Measurements from ENCODE around the gene ANAPC16. TPM values are rescaled to one million over a fixed set of nuclear protein-coding genes. Genes with fewer than 3 reads are reported as not detected.

ANAPC16 gene
- total RNA-seq: 100 to 1,000 TPM in 3 of 5 experiments, 10 to 100 TPM in 2; 85.5 to 131 (median 105) TPM
- 100 to 1,000 TPM; 318 to 445 TPM for polyA plus RNA-seq
- 129 reads per million, percentile 88 among the genes with 10 or more reads in this experiment for total RNA-seq

- CTCF ChIA-PET: interaction anchor here (0.6 to 2.6 kb wide), 14 partner anchors 13 to 607 kb away, joined by 3 to 9 read pairs (median 4); partner anchors contain the start of gene DDIT4
- Mint-ChIP-seq H3K4me1 (peaks cover 14 to 62% (median 47%) of the 10 kb centered on the region in 7 donors), H3K27me3 (no peaks in the 10 kb centered on the region)
Observed at GRCh38 chr10:72215611-72216549, at the start of gene ANAPC16, which contains the start of gene ASCC1. TSS of gene ANAPC16 (plus strand) at chr10:72216012. CDS start at chr10:72223915, 7,903 bp downstream. TSS of gene ASCC1 (minus strand) at chr10:72216276. CDS start at chr10:72213298, 2,978 bp downstream.

GRCh38 chr10:72167118-72167517 is 48.7 kb upstream of the ANAPC16 start:
- peaks cover 0 to 8% of the 10 kb centered on the region in 2 donors for H3K4me1 ChIP-seq (ENCODE audit: control insufficient read depth in 2 of 2, insufficient read depth in 2 of 2, low read length in 2 of 2)
- no peak overlapping the region for H3K4me3 ChIP-seq (ENCODE audit: low read length)
- peaks cover 0 to 2% (median 0%) of the 10 kb centered on the region in 11 donors for H3K9me3 Mint-ChIP-seq
- H3K9me3 ChIP-seq (ENCODE audit: control insufficient read depth in 2 of 3, low read length in 3 of 3): no peaks in the 10 kb centered on the region
- no peak for ATAC-seq
- H3K36me3 Mint-ChIP-seq: peaks cover 0 to 13% (median 11%) of the 10 kb centered on the region in 5 donors
- no peak for DNase-seq
- ChIA-PET POLR2A (interaction anchor here (0.7 to 1.2 kb wide), 4 partner anchors 10 to 145 kb away, joined by 3 read pairs; no protein-coding TSS in a partner anchor), CTCF (interaction anchor here (0.5 to 1.1 kb wide), 3 partner anchors 78 to 271 kb away, joined by 3 to 5 read pairs (median 4); no protein-coding TSS in a partner anchor)
- intact Hi-C loops (cut with micrococcal nuclease): loop anchor here in 1 of 2 donors (10.0 kb wide), 1 partner anchor 48 kb away; the partner anchor contains the start of genes ANAPC16 and ASCC1
- no peaks in the 10 kb centered on the region for H3K27me3 Mint-ChIP-seq
- peaks cover 0 to 6% (median 0%) of the 10 kb centered on the region in 3 experiments for H3K36me3 ChIP-seq (ENCODE audit: control insufficient read depth in 2 of 3, insufficient read depth in 3 of 3, low read length in 3 of 3)
- no peak overlapping the region for H3K27ac Mint-ChIP-seq
- no peak overlapping the region for H3K4me3 Mint-ChIP-seq
- no peak overlapping the region for H3K27ac ChIP-seq (ENCODE audit: low read depth, low read length)
- peaks cover 7 to 34% (median 25%) of the 10 kb centered on the region in 7 donors for H3K4me1 Mint-ChIP-seq
- no peaks in the 10 kb centered on the region for H3K27me3 ChIP-seq (ENCODE audit: control insufficient read depth in 2 of 2, insufficient read depth in 2 of 2, low read length in 2 of 2)

More at GRCh38 chr10:72215611-72216549, at the start of gene ANAPC16, which contains the start of gene ASCC1:
- ATAC-seq (peak; percentile 95), DNase-seq (peak; percentile 90 to 99 (median 97))
- Mint-ChIP-seq H3K27ac (peak within 1 kb of the TSS; percentile 93 to 100 (median 99)), H3K4me3 (peak within 1 kb of the TSS; percentile 84 to 100 (median 97)), H3K36me3 (peaks cover 0 to 18% (median 10%) of the 10 kb centered on the region in 5 donors), H3K9me3 (peaks cover 0 to 8% (median 0%) of the 10 kb centered on the region in 11 donors)
- H3K27ac ChIP-seq (ENCODE audit: low read depth, low read length): peak within 1 kb of the TSS; percentile 95
- H3K4me1 ChIP-seq (ENCODE audit: control insufficient read depth in 2 of 2, insufficient read depth in 2 of 2, low read length in 2 of 2): peaks cover 22 to 49% of the 10 kb centered on the region in 2 donors
- H3K9me3 ChIP-seq (ENCODE audit: control insufficient read depth in 2 of 3, low read length in 3 of 3): no peaks in the 10 kb centered on the region
- peaks cover 0 to 17% (median 0%) of the 10 kb centered on the region in 3 experiments for H3K36me3 ChIP-seq (ENCODE audit: control insufficient read depth in 2 of 3, insufficient read depth in 3 of 3, low read length in 3 of 3)
- H3K4me3 ChIP-seq (ENCODE audit: low read length): peak within 1 kb of the TSS; percentile 66
- H3K27me3 ChIP-seq (ENCODE audit: control insufficient read depth in 2 of 2, insufficient read depth in 2 of 2, low read length in 2 of 2): no peaks in the 10 kb centered on the region
- intact Hi-C loops (cut with micrococcal nuclease): loop anchor here (1.0 to 10.0 kb wide), 12 partner anchors 32 to 410 kb away; partner anchors contain the start of genes DDIT4 (in 1 of the 2), DNAJB12 (in 1 of the 2) and MICU1 (in 1 of the 2)
- POLR2A ChIA-PET: interaction anchor here (0.6 to 9.0 kb wide), 51 partner anchors 9 to 1498 kb away, joined by 3 to 66 read pairs (median 5); partner anchors contain the start of genes DDIT4, DNAJB12, PSAP and SPOCK2

- H3K36me3 Mint-ChIP-seq: peaks cover 0 to 12% (median 8%) of the 10 kb centered on the region in 5 donors
- ATAC-seq: no peak
Observed at GRCh38 chr10:72170263-72170662, 45.5 kb upstream of the ANAPC16 start.

GRCh38 chr10:72170733-72171132 is 45.1 kb upstream of the ANAPC16 start:
- no peaks in the 10 kb centered on the region for H3K27me3 Mint-ChIP-seq
- no peak overlapping the region for H3K4me3 Mint-ChIP-seq
- H3K36me3 ChIP-seq (ENCODE audit: control insufficient read depth in 2 of 3, insufficient read depth in 3 of 3, low read length in 3 of 3): peaks cover 0 to 6% (median 0%) of the 10 kb centered on the region in 3 experiments
- no peaks in the 10 kb centered on the region for H3K9me3 Mint-ChIP-seq
- ChIA-PET POLR2A (no interaction called here), CTCF (interaction anchor here (0.6 kb wide), 2 partner anchors 45 to 167 kb away, joined by 4 to 6 read pairs; partner anchors contain the start of gene ANAPC16)
- H3K4me3 ChIP-seq (ENCODE audit: low read length): no peak overlapping the region
- peak overlapping the region in 1 of 9 donors; percentile 54 for H3K27ac Mint-ChIP-seq
- ATAC-seq: no peak
- H3K4me1 Mint-ChIP-seq: peaks cover 9 to 29% (median 18%) of the 10 kb centered on the region in 7 donors
- no peak overlapping the region for H3K27ac ChIP-seq (ENCODE audit: low read depth, low read length)
- peaks cover 0 to 5% of the 10 kb centered on the region in 2 donors for H3K4me1 ChIP-seq (ENCODE audit: control insufficient read depth in 2 of 2, insufficient read depth in 2 of 2, low read length in 2 of 2)
- intact Hi-C loops (cut with micrococcal nuclease): no loop called here
- H3K27me3 ChIP-seq (ENCODE audit: control insufficient read depth in 2 of 2, insufficient read depth in 2 of 2, low read length in 2 of 2): no peaks in the 10 kb centered on the region
- DNase-seq: no peak
- H3K9me3 ChIP-seq (ENCODE audit: control insufficient read depth in 2 of 3, low read length in 3 of 3): no peaks in the 10 kb centered on the region
- H3K36me3 Mint-ChIP-seq: peaks cover 0 to 12% (median 8%) of the 10 kb centered on the region in 5 donors

More at GRCh38 chr10:72170263-72170662, 45.5 kb upstream of the ANAPC16 start:
- CTCF ChIA-PET: no interaction called here
- DNase-seq: no peak
- Histone ChIP-seq H3K4me1 (ENCODE audit: control insufficient read depth in 2 of 2, insufficient read depth in 2 of 2, low read length in 2 of 2) (peaks cover 0 to 6% of the 10 kb centered on the region in 2 donors), H3K36me3 (ENCODE audit: control insufficient read depth in 2 of 3, insufficient read depth in 3 of 3, low read length in 3 of 3) (peaks cover 0 to 6% (median 0%) of the 10 kb centered on the region in 3 experiments), H3K9me3 (ENCODE audit: control insufficient read depth in 2 of 3, low read length in 3 of 3) (no peaks in the 10 kb centered on the region), H3K27me3 (ENCODE audit: control insufficient read depth in 2 of 2, insufficient read depth in 2 of 2, low read length in 2 of 2) (no peaks in the 10 kb centered on the region), H3K4me3 (ENCODE audit: low read length) (no peak overlapping the region), H3K27ac (ENCODE audit: low read depth, low read length) (no peak overlapping the region)
- intact Hi-C loops (cut with micrococcal nuclease): no loop called here
- POLR2A ChIA-PET: no interaction called here
- Mint-ChIP-seq H3K27me3 (no peaks in the 10 kb centered on the region), H3K27ac (peak overlapping the region in 3 of 9 donors; percentile 8 to 43 (median 32)), H3K4me1 (peaks cover 9 to 34% (median 21%) of the 10 kb centered on the region in 7 donors), H3K4me3 (no peak overlapping the region), H3K9me3 (no peaks in the 10 kb centered on the region)

- H3K36me3 Mint-ChIP-seq: peaks cover 0 to 12% (median 8%) of the 10 kb centered on the region in 5 donors
- no peak for DNase-seq
Observed at GRCh38 chr10:72171175-72171630, 44.6 kb upstream of the ANAPC16 start.

GRCh38 chr10:72173262-72173618 is 42.6 kb upstream of the ANAPC16 start:
- intact Hi-C loops (cut with micrococcal nuclease): no loop called here
- H3K27me3 ChIP-seq (ENCODE audit: control insufficient read depth in 2 of 2, insufficient read depth in 2 of 2, low read length in 2 of 2): no peaks in the 10 kb centered on the region
- H3K36me3 ChIP-seq (ENCODE audit: control insufficient read depth in 2 of 3, insufficient read depth in 3 of 3, low read length in 3 of 3): peaks cover 0 to 9% (median 0%) of the 10 kb centered on the region in 3 experiments
- H3K4me1 Mint-ChIP-seq: peaks cover 9 to 26% (median 15%) of the 10 kb centered on the region in 7 donors
- peaks cover 0 to 5% of the 10 kb centered on the region in 2 donors for H3K4me1 ChIP-seq (ENCODE audit: control insufficient read depth in 2 of 2, insufficient read depth in 2 of 2, low read length in 2 of 2)
- no peaks in the 10 kb centered on the region for H3K9me3 Mint-ChIP-seq
- H3K4me3 ChIP-seq (ENCODE audit: low read length): no peak overlapping the region
- H3K9me3 ChIP-seq (ENCODE audit: control insufficient read depth in 2 of 3, low read length in 3 of 3): no peaks in the 10 kb centered on the region
- H3K27ac ChIP-seq (ENCODE audit: low read depth, low read length): no peak overlapping the region
- peaks cover 8 to 15% (median 12%) of the 10 kb centered on the region in 5 donors for H3K36me3 Mint-ChIP-seq
- H3K27me3 Mint-ChIP-seq: no peaks in the 10 kb centered on the region
- DNase-seq: no peak
- ChIA-PET POLR2A (no interaction called here), CTCF (interaction anchor here (0.6 to 0.7 kb wide), 2 partner anchors 52 to 154 kb away, joined by 3 to 4 read pairs; no protein-coding TSS in a partner anchor)
- H3K27ac Mint-ChIP-seq: peak overlapping the region in 2 of 9 donors; percentile 7 to 32
- no peak overlapping the region for H3K4me3 Mint-ChIP-seq
- ATAC-seq: no peak

More at GRCh38 chr10:72171175-72171630, 44.6 kb upstream of the ANAPC16 start:
- Mint-ChIP-seq H3K27me3 (no peaks in the 10 kb centered on the region), H3K4me1 (peaks cover 9 to 26% (median 18%) of the 10 kb centered on the region in 7 donors), H3K4me3 (no peak overlapping the region), H3K9me3 (no peaks in the 10 kb centered on the region), H3K27ac (peak overlapping the region in 3 of 9 donors; percentile 12 to 79 (median 44))
- H3K27ac ChIP-seq (ENCODE audit: low read depth, low read length): no peak overlapping the region
- no peak for ATAC-seq
- ChIA-PET CTCF (interaction anchor here (0.6 kb wide), 2 partner anchors 44 to 166 kb away, joined by 4 to 6 read pairs; partner anchors contain the start of gene ANAPC16), POLR2A (no interaction called here)
- peaks cover 0 to 6% (median 0%) of the 10 kb centered on the region in 3 experiments for H3K36me3 ChIP-seq (ENCODE audit: control insufficient read depth in 2 of 3, insufficient read depth in 3 of 3, low read length in 3 of 3)
- no peak overlapping the region for H3K4me3 ChIP-seq (ENCODE audit: low read length)
- H3K4me1 ChIP-seq (ENCODE audit: control insufficient read depth in 2 of 2, insufficient read depth in 2 of 2, low read length in 2 of 2): peaks cover 0 to 5% of the 10 kb centered on the region in 2 donors
- no peaks in the 10 kb centered on the region for H3K27me3 ChIP-seq (ENCODE audit: control insufficient read depth in 2 of 2, insufficient read depth in 2 of 2, low read length in 2 of 2)
- intact Hi-C loops (cut with micrococcal nuclease): no loop called here
- no peaks in the 10 kb centered on the region for H3K9me3 ChIP-seq (ENCODE audit: control insufficient read depth in 2 of 3, low read length in 3 of 3)

All from naive thymus-derived CD4-positive, alpha-beta T cell (primary cell).